Urothelium cell line (cell line): ENCODE data around the gene SPSB3.

Experiments used
- DNase-seq: peaks from one replicate; pipeline ENCODE4 v3.0.0; 2011; ENCODE audit warnings: low spot score, mixed read lengths
- FAIRE-seq: peaks from 2 replicates; lab custom pipeline; 2011; peaks lifted over from hg19 to GRCh38; lab: Jason Lieb, UNC

Gene SPSB3

DNA sequence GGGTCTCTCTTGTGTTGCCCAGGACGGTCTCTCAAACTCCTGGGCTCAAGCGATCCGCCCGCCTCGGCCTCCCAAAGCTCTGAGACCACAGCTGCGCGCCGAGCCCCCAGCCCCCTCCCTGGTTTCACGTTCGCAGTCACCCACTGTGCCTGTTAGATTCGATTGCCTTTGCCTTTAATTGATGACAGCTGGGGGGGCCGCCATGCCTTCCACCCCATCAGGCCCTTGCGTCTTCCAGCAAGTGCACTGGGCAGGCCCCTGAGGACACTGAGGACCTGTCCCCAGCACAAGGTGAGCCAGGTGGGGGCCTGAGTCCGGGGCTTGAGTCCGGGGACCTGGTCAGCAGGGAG, 7.9 kb upstream of the SPSB3 start:
- FAIRE-seq: no peak
- no peak for DNase-seq

DNA sequence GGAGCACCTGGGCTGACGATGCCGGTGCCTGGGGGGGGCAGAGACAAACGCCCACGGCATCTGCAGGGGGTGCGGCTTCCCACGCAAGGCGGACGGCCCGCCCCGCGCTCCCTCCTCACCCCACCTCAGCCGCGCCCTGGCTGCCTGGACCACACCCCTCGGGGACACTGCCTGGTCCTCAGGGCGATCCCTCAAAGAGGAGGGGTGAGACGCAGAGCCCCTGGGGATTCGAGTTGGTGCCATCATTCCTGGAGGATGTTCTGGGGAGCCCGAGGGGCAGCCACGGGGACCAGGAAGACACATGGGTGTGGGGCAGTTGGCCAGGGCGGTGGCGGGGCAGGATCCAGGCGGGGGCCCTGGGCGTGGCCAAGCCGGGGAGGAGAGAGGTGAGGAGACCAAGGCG, 7.3 kb upstream of the SPSB3 start:
- FAIRE-seq: no peak
- DNase-seq: no peak

DNA sequence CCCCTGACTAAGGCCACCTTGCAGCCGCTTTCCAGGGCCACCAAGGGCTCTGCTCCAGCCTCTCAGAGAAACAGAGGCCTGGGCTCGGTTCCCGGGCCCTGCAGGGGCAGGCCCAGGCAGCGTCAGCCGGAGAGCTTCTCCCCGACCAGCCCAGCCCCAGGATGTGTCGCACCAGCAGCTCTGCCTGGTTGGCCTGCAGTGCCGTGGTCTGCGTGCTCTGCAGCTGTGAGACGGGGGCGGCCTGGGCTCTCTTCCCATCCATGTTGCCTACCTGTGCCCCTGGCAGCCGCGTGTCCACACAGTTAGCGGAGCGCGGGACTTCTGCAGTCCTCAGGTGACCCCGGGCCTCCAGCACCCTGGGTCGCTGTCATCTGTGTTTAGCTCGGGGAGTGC, 6.3 kb upstream of the SPSB3 start:
- DNase-seq (no peak), FAIRE-seq (no peak)

DNA sequence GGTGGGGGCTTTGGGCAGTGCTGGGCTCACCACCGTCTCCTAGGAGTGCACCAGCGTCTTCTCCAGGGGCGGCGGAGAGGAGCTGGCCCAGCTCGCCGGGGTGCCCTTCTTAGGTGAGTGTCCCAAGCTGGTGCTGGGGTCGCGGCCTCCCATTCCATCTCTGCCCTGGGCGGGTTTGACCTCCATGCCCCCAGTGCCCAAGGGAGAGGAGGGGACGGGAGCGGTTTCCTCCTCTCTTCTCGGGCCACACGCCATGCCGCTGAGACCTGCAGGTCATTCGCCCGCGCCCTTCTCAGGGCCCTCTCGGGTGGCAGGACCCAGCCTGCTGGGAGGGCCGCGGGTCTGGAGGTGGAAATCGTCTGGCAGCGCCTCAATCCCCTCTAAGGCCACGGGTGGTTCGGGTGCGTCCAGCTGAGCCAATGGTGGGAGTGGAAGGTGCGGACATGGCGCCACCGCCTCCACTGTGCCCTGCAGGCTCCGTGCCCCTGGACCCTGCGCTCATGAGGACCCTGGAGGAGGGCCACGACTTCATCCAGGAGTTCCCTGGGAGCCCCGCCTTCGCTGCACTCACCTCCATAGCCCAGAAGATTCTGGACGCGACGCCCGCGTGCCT, 5.8 kb upstream of the SPSB3 start:
- no peak for FAIRE-seq
- DNase-seq: no peak

DNA sequence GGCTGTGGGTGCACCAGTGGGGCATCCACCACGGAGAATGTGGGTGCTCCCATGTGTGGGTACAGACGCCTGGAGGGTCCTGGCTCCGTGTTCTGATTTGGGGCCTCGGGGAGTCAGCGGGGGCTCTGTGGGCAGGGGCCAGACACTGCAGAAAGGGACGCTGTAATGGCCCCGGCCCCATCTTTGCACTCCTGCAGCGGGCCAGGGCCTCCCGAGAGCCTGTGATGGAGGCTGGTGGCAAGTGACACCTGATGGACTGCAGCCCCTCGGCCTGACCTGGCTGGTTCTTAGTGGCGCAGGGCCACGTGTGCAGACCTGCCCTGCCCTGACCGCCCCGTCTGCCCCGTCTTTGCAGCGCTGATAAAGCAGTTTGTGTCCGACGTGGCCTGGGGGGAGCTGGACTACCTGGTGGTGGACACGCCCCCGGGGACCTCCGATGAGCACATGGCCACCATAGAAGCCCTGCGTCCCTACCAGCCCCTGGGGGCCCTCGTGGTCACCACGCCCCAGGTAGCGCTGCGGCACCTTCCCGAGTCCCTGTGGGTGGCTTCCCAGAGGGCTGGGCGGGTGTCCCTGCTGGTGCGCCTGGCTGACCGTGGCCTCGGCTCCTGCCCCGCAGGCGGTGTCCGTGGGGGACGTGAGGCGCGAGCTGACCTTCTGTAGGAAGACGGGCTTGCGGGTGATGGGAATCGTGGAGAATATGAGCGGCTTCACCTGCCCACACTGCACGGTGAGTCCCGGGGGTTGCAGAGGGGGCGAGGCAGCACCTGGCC, 5.1 kb upstream of the SPSB3 start:
- FAIRE-seq (no peak), DNase-seq (no peak)

DNA sequence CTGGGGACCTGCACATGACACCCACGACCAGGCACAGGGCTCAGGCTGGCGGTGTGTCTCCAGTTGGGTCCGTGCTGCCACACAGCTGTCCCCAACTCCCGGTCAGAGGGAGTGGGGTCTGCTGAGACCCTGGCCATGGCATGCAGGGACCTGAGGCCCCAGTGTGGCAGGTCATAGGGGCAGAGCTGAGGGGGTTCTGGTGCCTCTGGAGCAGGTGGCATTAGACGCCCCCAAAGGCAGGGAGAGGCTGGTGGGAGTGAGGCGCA, 4.6 kb upstream of the SPSB3 start:
- FAIRE-seq: no peak
- no peak for DNase-seq

DNA sequence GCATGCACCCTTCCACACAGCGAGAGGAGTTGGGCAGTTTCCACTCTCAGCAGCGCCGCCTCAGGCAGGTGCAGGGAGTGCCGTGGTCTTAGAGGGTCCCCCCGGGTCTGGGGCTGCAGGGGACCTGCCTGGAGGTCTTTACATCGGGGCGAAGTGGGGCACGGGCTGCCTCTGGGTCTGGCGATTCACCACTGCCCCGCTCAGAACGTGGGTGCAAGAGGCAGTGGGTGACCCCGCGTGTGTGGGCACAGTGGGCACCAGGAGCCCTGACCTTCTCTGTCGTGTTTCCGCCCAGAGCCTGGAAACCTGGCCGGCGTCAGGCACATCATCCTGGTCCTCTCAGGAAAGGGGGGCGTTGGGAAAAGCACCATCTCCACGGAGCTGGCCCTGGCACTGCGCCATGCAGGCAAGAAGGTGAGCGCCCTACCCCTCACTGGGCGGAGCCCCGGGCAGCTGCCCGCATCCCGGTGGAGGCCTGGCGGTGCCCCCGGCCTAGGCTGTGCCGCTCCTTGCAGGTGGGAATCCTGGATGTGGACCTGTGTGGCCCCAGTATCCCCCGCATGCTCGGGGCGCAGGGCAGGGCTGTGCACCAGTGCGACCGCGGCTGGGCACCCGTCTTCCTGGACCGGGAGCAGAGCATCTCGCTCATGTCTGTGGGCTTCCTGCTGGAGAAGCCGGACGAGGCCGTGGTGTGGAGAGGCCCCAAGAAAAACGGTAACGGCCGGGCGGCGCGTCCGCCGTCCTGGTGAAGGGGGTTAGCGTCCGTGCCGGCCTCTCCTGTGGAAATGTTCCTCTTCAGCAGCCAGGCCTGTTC, 4.1 kb upstream of the SPSB3 start:
- no peak for DNase-seq
- FAIRE-seq: no peak

DNA sequence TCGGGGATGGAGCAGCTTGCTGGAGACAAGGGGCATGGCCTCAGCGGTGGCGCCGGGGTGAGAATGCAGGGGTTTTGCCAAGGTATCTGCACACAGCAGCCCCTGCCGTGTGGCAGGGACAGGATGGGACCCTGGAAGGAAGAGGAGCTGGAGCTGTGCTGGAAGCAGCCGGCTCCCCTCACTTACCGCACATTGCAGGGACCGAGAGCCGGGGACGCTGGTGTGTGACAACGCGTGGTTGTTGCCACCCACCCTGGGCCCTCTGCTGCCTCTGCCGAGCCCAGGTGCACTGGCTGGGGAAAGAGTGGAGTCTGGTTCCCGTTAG, 3.4 kb upstream of the SPSB3 start:
- no peak for FAIRE-seq
- no peak for DNase-seq

DNA sequence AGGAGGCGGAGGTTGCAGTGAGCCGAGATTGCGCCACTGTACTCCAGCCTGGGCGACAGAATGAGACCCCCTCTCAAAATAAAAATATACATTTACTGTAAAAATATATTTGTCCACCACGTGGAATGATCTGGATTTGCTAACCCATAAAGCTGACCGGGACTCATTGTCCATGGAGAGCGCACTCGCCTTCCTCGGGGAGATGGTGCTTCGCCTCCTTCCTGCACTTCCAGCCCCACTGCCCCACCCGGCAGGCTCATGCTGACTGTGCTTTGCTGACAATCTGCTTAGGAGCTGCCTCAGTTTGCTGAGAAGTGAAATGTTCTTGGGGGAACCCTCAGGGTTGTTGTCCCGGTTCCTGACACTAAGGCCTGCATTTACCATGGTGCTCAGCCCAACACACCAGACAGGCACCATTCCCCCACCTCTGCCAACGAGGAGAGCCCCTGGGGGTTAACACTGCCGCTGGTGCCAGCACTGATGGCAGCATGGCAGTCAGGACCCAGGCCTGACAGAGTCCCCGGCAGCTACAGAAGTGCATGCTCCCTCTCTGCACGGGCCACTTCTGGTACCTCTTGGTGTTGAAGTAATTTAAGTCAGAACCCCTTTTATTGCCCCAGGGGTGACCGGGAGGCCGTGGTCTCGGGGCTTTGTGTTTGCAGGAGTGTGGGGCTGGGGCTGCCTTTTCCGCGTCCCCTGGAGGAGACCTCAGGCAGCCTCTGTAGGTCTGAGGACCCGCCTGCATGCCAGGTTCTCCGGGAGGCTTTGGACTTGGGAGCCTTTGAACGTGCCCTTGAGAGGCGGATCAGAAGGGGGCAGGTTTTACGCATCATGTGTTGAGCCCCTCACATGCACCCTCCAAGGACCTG, 2.8 kb upstream of the SPSB3 start:
- DNase-seq (no peak), FAIRE-seq (no peak)

DNA sequence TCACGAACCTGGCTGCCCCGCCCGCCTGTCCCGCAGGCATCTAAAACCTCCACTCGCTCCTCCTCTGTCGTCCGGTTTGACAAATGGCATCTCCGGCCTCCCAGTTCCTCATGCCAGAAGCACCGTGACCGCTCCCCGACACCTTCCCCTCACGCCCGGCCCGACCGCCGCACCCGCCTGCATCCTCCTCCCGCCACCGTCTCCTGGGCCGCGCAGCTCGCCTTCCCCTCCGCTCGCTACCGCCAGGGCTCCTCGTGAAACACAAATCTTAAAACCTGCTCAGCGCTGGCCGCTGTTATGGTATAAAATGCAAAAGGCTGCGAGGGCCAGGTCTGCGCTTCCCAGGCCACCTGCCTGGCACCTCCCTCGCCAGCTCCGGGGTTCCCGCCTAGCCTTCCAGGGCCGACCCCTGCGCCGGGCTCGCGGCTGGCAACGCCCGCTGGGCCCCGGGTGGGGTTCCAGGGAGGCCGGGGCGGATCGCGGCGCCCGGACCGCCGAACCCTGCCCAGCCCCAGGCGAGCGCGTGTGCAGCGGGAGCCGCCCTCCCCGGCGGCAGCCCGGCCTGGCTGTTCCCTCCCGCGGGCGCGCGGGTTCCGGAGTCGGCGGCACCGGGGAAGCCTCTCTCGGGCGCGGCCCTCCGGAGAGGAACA, 488 bp downstream of the SPSB3 start:
- FAIRE-seq (no peak), DNase-seq (no peak)

DNA sequence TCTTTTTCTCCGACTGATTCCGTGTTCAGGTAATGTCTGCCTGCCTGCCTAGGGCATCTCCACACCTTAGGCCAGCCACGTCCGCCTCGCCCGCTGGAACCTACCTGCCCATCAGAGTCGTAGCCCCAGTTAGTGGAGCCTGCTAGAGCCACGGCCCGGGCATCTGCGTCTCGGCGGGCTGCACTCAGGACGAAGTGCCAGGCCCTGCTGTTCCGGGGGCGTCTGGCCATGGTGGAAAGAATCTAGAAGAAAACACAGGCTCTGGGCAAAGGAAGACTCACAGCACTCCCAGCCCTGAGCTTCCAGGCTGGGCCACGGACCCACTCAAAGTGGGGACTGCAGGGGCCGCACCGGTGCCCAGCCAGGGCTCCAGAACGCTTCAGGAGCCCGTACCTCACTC, 1.1 kb downstream of the SPSB3 start:
- FAIRE-seq: peak; percentile 27

DNA sequence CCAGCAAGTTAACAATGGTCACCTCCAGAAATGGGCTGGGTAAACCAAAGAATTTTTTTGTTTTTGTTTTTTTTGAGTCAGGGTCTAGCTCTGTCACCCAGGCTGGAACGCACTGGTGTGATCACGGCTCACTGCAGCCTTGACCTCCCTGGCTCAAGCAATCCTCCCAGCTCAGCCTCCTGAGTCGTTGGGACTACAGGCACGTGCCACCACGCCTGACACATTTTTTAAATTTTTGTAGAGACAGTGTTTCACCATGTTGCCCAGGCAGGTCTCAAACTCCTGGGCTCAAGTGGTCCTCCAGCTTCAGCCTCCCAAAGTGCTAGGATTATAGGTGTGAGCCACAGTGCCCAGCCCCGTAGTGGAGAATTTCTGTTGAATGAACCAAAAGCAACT, 1.7 kb downstream of the SPSB3 start:
- no peak for DNase-seq
- FAIRE-seq: no peak

More for the DNA sequence above, 1.1 kb downstream of the SPSB3 start:
- DNase-seq: no peak

DNA sequence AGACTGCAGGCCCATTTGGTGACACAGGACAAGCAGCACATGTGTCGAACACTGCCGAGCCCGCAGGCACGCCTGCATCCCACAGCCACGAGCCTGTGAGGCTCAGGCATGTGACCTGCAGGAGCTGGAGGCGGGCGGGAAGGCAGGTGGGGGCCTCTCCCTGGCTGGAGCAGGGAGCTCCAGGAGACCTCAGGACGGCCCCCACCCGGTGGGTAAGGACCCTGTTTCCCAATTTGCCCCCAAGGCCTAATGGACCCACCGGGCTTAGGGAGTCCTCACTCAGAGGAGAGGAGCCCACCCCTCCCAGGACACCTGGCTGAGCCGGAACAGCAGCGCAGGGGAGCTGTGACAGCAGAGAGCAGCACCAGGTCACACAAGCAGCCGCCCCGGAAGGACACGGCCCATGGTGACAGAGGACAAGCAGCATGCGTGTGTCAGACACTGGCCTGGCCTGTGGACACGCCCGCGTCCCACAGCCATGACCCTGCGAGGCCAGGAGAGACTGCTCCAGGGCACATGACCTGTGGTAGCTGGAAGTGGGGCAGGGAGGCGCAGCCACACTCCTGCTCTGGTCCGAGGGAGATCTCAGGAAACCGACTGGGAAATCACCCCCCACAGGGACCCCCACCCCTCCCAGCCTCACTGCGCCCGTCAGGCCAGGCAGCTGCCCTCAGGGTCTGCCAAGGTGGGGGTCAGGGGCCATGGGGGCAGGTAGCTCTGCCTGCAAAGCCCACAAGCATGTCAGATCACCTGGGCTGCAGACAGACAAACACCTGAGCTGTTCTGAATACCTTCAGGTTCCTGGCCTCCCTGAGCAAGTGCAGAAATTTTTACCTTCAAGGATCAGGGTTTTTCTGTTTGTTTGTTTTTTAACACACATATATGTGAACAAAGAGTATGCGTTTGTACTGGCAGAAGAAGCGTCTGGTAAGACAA, 2.4 kb downstream of the SPSB3 start:
- no peak for FAIRE-seq

DNA sequence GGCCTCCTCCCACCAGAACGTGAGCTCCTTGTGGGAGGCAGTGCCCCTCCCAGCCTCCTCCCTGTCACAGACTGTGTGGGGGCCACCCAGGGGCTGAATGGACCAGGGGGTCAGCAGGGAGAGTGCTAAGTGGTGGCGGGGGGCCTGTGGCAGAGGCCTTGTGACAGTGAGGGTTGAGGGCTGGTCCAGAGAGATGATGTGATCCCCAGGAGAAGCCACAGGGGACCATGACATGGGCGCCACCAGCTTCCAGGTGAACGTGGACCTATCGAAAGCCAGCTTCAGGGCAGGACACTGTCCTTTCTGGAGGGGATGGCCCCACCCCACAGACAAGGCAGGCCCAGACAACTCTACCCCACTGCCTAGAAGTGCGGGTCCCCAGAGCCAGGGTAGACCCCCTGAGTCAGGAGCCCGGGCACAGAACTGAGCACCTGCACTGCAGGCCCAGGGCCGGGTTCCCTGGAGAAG, 3.1 kb downstream of the SPSB3 start:
- DNase-seq (no peak), FAIRE-seq (no peak)

More for the DNA sequence above, 2.4 kb downstream of the SPSB3 start:
- DNase-seq: no peak

DNA sequence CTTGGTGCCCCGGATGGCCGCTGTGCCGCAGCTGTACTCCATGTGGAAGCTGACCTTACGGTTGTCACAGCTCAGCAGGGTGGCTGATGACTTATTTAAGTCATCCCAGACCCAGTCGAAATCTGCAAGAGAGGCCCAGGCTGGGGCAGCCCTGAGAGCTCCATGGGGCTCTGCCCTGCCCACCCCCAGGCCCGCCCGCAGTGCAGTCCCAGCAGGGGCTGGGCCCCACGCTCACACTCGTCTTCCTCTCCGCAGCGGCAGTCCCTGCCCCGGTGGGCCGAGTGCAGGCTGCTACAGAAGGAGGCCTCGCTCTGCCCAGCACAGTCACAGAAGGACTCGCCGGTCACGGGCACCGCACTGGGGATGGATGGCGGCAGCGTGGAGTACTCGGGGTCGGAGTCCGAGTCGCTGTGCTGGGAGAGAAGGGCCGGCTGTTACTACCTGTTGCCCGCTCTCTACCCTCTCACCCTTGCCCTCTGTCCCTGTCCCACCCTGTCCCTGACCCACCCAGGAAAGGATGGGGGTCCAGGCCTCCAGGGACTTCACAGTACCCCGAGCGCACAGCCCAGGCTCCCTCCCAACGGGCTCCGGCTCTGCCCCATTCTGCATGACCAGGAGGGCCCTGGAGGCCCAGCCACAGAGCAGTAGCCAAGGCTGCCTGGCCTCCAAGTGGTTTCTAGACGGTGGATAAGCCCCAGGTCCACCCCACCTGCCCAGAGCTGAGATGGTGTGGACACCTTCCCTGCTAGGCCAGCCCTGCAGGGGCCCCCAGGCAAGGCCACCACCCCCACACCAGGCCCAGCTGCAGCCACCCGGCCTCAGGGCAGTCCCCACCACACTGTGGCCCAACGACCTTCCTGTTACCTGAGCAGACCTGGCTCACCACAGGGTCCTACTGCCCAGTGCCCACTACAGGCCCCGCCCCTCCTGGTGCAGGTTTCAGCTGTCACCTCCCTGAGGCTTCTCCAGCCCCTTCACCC, 3.9 kb downstream of the SPSB3 start:
- no peak for DNase-seq
- no peak for FAIRE-seq

DNA sequence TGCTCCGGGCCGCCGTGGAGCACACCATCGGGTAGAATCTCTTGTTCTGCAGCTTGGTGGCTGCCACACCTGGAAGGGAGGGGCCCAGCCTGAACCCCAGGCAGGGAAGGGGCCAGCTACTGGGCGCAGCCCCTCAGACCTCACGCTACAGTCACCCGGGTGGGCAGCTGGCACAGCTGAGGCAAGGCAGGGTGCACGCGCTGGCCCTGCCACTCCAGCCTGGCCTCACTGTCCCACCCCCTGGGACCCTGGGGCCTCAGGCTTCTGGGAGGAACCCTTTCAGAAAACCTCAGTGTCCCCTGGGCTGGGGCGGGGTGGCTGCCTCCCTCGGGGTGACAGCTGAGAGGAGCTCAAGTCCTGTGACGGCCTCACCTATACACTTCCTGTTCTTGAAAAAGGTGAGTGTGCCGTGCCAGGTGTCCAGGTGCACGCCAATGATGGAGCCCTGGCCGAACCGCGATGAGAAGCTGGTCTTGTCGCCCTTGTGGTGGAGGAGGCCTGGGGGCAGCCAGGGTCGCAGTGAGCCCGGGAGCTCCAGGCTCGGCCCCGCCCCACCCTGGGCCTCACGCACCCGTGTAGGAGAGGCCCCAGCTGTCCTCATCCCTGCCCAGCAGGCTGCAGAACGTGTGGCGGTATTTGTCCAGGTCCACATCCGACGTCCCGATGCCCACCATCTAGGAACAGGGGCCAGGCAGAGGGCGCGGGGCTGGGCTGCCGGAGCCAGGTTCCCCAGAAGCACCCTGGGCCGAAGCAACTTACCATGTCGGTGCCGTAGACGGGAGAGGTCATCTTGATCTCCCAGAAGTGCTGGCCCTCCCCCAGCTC, 4.8 kb downstream of the SPSB3 start:
- DNase-seq: no peak

DNA sequence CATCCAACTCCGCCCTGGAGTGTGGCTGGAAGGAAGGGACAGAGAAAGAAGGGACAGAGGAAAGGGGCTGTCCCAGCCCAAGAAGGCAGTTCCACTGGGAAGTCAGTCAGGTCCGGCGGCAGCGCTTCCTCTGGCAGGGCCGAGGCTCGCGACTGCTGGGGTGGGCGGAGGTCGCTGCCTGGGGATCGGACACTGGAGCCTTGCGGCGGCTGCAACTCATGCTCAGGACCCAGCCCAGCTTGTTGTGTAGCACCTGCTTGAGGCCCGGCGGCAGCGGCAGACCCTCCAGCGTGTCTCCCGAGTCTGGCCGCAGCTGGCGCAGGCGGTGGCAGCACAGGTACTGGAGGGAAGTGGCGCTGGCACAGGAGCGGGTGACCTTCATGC, 5.4 kb downstream of the SPSB3 start:
- DNase-seq: no peak
- no peak for FAIRE-seq

More for the DNA sequence above, 4.8 kb downstream of the SPSB3 start:
- no peak for FAIRE-seq

DNA sequence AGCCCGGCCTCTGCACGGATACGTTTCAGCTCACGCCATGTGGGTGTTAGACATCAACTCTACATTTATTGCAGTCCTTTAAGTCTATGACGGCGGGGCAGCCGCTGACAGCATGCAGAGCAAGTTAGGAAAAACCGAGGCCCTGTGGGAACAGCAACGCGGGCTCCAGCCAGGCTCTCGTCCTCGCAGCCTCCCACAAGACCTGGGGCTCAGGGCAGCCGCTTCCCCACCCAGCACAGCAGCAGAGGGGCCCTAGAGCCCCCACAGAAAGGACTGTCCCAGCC, 5.8 kb downstream of the SPSB3 start:
- FAIRE-seq (no peak), DNase-seq (no peak)
